Kidney (tissue), 14 donors: ENCODE results near the gene RABGAP1. TPM values are rescaled to one million over a fixed set of nuclear protein-coding genes. Genes with fewer than 3 reads are reported as not detected.

Experiments
- DNase-seq, 5 donors: peaks; one replicate each; pipeline ENCODE4 v3.0.0-alpha.2; 2013 to 2020
- FAIRE-seq: peaks from 2 replicates; lab custom pipeline; 2012; peaks lifted over from hg19 to GRCh38; lab: Jason Lieb, UNC
- H3K27ac ChIP-seq, 2 donors: one replicate each; pipeline ENCODE4 v1.7.0; 2013; ENCODE audit warnings: low read depth in 2 of 2, low read length in 2 of 2, inconsistent platforms in 1 of 2
- H3K27me3 ChIP-seq: one replicate; pipeline ENCODE4 v1.7.1; 2013; ENCODE audit warnings: low read length, inconsistent platforms; ENCODE audit not compliant: control insufficient read depth, insufficient read depth
- H3K36me3 ChIP-seq, 3 donors: one replicate each; pipeline versions ENCODE4 v1.7.0 to v1.7.1; 2013; ENCODE audit warnings: low read length in 3 of 3, control low read depth in 1 of 3, inconsistent platforms in 1 of 3; ENCODE audit not compliant: insufficient read depth in 3 of 3, control insufficient read depth in 2 of 3
- H3K4me1 ChIP-seq, 3 donors: one replicate each; pipeline versions ENCODE4 v1.7.0 to v1.7.1; 2013; ENCODE audit warnings: low read length in 3 of 3, inconsistent platforms in 1 of 3, low read depth in 1 of 3; ENCODE audit not compliant: control insufficient read depth in 2 of 3, insufficient read depth in 2 of 3
- H3K4me3 ChIP-seq, 3 donors: one replicate each; pipeline versions ENCODE4 v1.7.0 to v1.8.1; 2013; ENCODE audit warnings: low read length in 3 of 3, control low read depth in 1 of 3, inconsistent platforms in 1 of 3
- H3K9ac ChIP-seq, 3 donors: one replicate each; pipeline versions ENCODE4 v1.7.0 to v1.7.1; 2013; ENCODE audit warnings: low read length in 3 of 3, control low read depth in 1 of 3, inconsistent platforms in 1 of 3
- H3K9me3 ChIP-seq, 3 donors: one replicate each; pipeline versions ENCODE4 v1.7.0 to v1.7.1; 2013; ENCODE audit warnings: low read length in 3 of 3, control low read depth in 1 of 3, inconsistent platforms in 1 of 3; ENCODE audit not compliant: control insufficient read depth in 2 of 3, insufficient read depth in 1 of 3
- intact Hi-C: fragments of 100-400 bp; cut with DNase I; formaldehyde crosslinking; loops from one replicate; pipeline ENCODE4 v1.11.1; 2022
- polyA plus RNA-seq: library from polyadenylated mRNA; stranded (reverse); fragments of 350-450 nt; fragmentation: Illumina TruSeq; extraction: RNeasy Lipid Tissue Mini Kit (QIAGEN cat#74804); gene quantifications from one replicate; pipeline ENCODE4 v1.2.3, GENCODE V29; 2014; ENCODE audit warnings: low read depth, low replicate concordance; ENCODE audit not compliant: insufficient read depth
- total RNA-seq: library from RNA; stranded (reverse); fragmentation: NEBNext Ultra II Directional; extraction: Animal tissue kit (Norgen Biotek cat#: 25700); gene quantifications from one replicate; pipeline ENCODE4 v1.2.1, GENCODE V29; 2021
- TF ChIP-seq, protein P1 (sequence below): IDR thresholded peaks from 3 replicates; pipeline ENCODE4 v1.5.1; 2012; ENCODE audit warnings: mild to moderate bottlenecking, moderate library complexity, borderline replicate concordance; ENCODE audit not compliant: insufficient read depth; ENCODE audit errors: extremely low read depth
- donor health status: control.
- donor health status: control.
- donor health status: control.
- donor health status: control.
- donor health status: control.
- donor health status: DM: yes; HTN: yes; CAD: no.
- donor health status: Normal renal cell carcinoma (clear cell type).

Gene RABGAP1
- total and polyA plus RNA-seq, 2 donors from 2014 or later, result 13.7 to 61.1 TPM

DNA sequence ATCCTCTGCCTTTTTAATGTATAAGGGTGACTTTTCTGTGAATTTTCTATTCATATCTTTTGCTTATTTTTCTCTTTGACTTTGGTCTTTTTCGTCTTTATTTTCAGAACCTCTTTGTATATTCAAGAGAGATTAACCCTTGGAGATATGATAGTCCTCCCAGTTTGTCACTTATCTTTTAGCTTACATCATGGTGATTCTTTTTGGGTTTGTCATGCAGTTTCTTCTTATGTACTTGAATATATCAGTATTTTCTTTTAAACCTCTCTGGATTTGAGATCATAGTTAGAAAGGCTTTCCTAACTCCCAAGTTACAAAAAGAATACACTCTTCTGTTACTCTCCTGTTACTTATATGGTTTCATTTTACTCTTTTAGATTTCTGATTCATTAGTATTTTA lies 65.1 kb downstream of the RABGAP1 start:
- FAIRE-seq (no peak), DNase-seq (no peak)
- no peak overlapping the region for H3K4me3 ChIP-seq
- no peak overlapping the region for H3K27ac ChIP-seq
- H3K27me3 ChIP-seq, result no peaks in the 10 kb centered on the region
- intact Hi-C loops, result no loop called here
- H3K4me1 ChIP-seq, result no peaks in the 10 kb centered on the region
- TF ChIP-seq, protein P1, sequence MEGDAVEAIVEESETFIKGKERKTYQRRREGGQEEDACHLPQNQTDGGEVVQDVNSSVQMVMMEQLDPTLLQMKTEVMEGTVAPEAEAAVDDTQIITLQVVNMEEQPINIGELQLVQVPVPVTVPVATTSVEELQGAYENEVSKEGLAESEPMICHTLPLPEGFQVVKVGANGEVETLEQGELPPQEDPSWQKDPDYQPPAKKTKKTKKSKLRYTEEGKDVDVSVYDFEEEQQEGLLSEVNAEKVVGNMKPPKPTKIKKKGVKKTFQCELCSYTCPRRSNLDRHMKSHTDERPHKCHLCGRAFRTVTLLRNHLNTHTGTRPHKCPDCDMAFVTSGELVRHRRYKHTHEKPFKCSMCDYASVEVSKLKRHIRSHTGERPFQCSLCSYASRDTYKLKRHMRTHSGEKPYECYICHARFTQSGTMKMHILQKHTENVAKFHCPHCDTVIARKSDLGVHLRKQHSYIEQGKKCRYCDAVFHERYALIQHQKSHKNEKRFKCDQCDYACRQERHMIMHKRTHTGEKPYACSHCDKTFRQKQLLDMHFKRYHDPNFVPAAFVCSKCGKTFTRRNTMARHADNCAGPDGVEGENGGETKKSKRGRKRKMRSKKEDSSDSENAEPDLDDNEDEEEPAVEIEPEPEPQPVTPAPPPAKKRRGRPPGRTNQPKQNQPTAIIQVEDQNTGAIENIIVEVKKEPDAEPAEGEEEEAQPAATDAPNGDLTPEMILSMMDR, result no peak
- H3K9ac ChIP-seq, result no peak overlapping the region
- H3K36me3 ChIP-seq, result peaks cover 0 to 5% (median 3%) of the 10 kb centered on the region in 3 donors
- H3K9me3 ChIP-seq, result no peaks in the 10 kb centered on the region

GRCh38 chr9:123007269-123007668 lies 66.4 kb downstream of the RABGAP1 start:
- TF ChIP-seq, protein P1, result no peak
- intact Hi-C loops, result no loop called here
- no peak overlapping the region for H3K27ac ChIP-seq
- H3K36me3 ChIP-seq, result peaks cover 3 to 8% (median 7%) of the 10 kb centered on the region in 3 donors
- H3K4me1 ChIP-seq, result no peaks in the 10 kb centered on the region
- no peaks in the 10 kb centered on the region for H3K9me3 ChIP-seq
- FAIRE-seq, result no peak
- no peak for DNase-seq
- H3K27me3 ChIP-seq, result no peaks in the 10 kb centered on the region
- no peak overlapping the region for H3K4me3 ChIP-seq
- no peak overlapping the region for H3K9ac ChIP-seq

DNA sequence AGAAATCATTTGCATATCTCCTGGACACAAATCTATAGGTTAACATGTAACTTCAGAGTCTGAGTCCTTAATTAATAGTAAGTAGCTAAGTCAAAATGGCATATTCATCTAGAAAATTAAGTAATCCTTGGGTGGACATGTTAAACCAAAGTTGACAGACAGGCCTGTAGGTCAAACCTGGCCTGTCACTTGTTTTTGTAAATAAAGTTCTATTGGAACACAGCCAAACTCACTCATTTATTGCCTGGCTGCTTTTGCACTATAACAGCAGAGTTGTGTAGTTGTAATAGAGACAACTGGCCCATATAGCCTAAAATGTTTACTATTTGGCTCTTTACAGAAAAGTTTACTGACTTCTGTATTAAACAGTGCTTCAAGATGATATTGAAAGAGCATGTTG lies 68.1 kb downstream of the RABGAP1 start:
- TF ChIP-seq, protein P1, result no peak
- H3K27ac ChIP-seq, result no peak overlapping the region
- no peaks in the 10 kb centered on the region for H3K9me3 ChIP-seq
- DNase-seq (no peak), FAIRE-seq (no peak)
- no peak overlapping the region for H3K9ac ChIP-seq
- peaks cover 5 to 10% (median 8%) of the 10 kb centered on the region in 3 donors for H3K36me3 ChIP-seq
- no peak overlapping the region for H3K4me3 ChIP-seq
- no peaks in the 10 kb centered on the region for H3K4me1 ChIP-seq
- intact Hi-C loops, result no loop called here
- no peaks in the 10 kb centered on the region for H3K27me3 ChIP-seq

- TF ChIP-seq, protein P1, result no peak
- no peak overlapping the region for H3K4me3 ChIP-seq
- peaks cover 5 to 19% (median 11%) of the 10 kb centered on the region in 3 donors for H3K36me3 ChIP-seq
- no peaks in the 10 kb centered on the region for H3K9me3 ChIP-seq
- DNase-seq, result no peak
- no peaks in the 10 kb centered on the region for H3K27me3 ChIP-seq
- no peak overlapping the region for H3K27ac ChIP-seq
- no peak overlapping the region for H3K9ac ChIP-seq
- FAIRE-seq, result no peak
- H3K4me1 ChIP-seq, result no peaks in the 10 kb centered on the region
- intact Hi-C loops, result no loop called here
These were observed 70.6 kb downstream of the RABGAP1 start for GRCh38 chr9:123011380-123011779.
